Panc1 (cell line): ENCODE data around the gene KCTD5.

Experiments used
- POLR2AphosphoS5 ChIP-seq: IDR thresholded peaks from 2 replicates; pipeline ENCODE4 v1.6.1; 2012; ENCODE audit warnings: mild to moderate bottlenecking, low read depth, low read length, moderate library complexity
- TF ChIP-seq, protein P1 (sequence below): fragments of 450-650 bp; IDR thresholded peaks from 2 replicates; pipeline ENCODE4 v1.5.1; 2017; ENCODE audit warnings: mild to moderate bottlenecking

DNA sequence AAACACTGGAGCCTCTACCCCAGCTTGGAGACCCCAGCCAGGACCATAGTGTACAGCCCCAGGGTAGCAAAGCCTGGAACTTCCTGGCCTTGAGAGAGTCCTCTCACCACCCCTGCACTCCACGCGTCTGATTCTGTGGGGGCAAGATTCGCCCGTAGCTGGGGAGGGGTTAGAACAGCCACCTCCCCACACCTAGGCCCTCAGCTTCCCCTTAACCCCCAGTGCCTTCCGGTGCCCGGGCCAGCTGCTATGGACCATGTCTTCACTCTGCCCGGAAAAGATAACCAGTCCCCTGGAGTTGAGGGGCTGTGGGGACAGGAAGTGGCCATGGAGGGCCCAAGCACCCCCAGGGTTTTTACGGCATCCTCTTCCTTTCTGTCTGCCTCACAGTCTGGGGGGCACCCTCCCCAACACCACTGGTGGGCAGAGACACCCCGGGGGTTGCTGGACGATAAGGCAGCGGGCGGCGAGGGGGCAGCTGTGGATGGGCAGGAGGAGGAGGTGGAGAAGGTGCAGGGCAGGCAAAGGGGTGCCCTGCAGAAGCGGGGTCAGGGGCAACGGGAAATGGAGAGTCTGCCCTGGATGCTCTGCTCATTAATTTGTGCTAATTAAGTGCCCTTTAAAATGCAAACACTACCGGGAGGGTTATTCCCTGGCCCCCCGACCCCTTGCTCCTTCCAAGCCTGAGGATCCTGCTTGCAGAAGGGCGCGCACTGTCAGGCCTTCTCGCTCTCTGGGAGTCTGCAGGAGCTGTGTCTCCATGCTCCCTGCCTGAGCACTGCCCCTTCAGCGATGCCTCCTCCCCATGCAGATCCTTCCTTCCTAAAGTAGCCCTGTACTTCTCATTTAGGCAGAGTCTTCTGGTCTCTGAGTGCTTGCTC, 35.3 kb downstream of the KCTD5 start:
- TF ChIP-seq, protein P1, sequence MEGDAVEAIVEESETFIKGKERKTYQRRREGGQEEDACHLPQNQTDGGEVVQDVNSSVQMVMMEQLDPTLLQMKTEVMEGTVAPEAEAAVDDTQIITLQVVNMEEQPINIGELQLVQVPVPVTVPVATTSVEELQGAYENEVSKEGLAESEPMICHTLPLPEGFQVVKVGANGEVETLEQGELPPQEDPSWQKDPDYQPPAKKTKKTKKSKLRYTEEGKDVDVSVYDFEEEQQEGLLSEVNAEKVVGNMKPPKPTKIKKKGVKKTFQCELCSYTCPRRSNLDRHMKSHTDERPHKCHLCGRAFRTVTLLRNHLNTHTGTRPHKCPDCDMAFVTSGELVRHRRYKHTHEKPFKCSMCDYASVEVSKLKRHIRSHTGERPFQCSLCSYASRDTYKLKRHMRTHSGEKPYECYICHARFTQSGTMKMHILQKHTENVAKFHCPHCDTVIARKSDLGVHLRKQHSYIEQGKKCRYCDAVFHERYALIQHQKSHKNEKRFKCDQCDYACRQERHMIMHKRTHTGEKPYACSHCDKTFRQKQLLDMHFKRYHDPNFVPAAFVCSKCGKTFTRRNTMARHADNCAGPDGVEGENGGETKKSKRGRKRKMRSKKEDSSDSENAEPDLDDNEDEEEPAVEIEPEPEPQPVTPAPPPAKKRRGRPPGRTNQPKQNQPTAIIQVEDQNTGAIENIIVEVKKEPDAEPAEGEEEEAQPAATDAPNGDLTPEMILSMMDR: no peak
- no peak for TF ChIP-seq POLR2AphosphoS5
